Breast epithelium (tissue), 3 donors: ENCODE measurements around the gene NHLH1.

Source experiments
- CTCF ChIP-seq, 3 donors: fragments of 450-650 bp; IDR thresholded peaks; one replicate each; pipeline ENCODE4 v1.5.1; 2016 to 2017; ENCODE audit warnings: antibody characterized with exemption in 3 of 3, mild to moderate bottlenecking in 3 of 3, moderate library complexity in 3 of 3
- POLR2A ChIP-seq: fragments of 450-650 bp; IDR thresholded peaks from one replicate; pipeline ENCODE4 v1.6.1; 2016; ENCODE audit warnings: antibody characterized with exemption, mild to moderate bottlenecking, moderate library complexity

- TF ChIP-seq CTCF (IDR thresholded peaks at IDR 0.05), result no peak
- no peak for TF ChIP-seq POLR2A
Observed at GRCh38 chr1:160413716-160414115, 46.8 kb downstream of the NHLH1 start.
